GM21528 (cell line): Measurements from ENCODE around the gene NEMP1.
"Not testable (repeated sequence)": the region's sequence is repeated elsewhere in the genome, so short reads cannot be mapped to it uniquely, and the experiment has no call there.

Source experiments
- ATAC-seq: cut with Tn5 transposase; IDR thresholded peaks from one replicate; pipeline ENCODE4 v1.9.1; 2021; ENCODE audit warnings: mild to moderate bottlenecking, moderate library complexity; ENCODE audit not compliant: unreplicated experiment, low FRiP score

NEMP1 gene, protein sequence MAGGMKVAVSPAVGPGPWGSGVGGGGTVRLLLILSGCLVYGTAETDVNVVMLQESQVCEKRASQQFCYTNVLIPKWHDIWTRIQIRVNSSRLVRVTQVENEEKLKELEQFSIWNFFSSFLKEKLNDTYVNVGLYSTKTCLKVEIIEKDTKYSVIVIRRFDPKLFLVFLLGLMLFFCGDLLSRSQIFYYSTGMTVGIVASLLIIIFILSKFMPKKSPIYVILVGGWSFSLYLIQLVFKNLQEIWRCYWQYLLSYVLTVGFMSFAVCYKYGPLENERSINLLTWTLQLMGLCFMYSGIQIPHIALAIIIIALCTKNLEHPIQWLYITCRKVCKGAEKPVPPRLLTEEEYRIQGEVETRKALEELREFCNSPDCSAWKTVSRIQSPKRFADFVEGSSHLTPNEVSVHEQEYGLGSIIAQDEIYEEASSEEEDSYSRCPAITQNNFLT

DNA sequence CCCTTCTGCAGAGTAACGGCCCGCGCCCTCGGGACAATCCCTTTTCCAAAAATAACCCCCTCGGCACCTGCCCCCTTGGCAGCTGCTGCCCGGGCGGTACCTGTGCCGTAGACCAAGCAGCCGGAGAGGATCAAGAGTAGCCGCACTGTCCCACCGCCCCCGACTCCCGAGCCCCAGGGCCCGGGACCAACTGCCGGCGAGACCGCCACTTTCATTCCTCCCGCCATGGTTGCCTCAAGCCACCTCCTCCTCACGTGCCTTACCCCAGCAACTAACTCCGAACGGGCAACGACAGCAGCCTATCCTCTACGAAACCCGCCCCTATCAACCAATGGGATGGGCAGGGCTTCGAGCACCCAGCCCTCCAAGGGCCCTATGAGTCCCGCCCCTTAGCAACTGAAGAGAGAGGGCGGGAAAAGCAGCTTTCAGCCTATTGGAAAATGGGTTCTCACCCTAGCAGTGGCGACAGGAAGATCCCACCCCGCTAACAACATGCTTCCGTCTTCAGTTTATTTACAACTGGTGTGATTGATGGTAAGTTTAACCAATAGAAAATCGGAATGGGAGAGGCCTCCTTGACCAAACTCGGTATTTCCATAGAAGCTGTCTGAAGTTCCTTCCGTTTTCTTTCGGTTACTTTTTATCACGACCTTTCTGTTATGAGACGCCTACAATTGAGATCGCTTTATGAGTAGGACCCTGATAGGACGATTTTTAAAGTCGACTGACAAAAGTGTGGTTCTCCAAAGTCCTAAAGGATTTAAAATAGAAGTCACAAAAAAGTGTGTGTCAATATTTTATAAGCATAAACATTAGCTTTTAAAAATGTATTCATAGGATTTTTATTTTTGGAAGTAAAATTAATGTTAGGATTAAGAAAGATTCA, at the start of gene NEMP1:
Gene NEMP1, minus strand, starts transcription at position 273 of the 886 bp plus-strand sequence. Its CDS starts 46 bp downstream, at position 227.
- peak; percentile 97 for ATAC-seq

DNA sequence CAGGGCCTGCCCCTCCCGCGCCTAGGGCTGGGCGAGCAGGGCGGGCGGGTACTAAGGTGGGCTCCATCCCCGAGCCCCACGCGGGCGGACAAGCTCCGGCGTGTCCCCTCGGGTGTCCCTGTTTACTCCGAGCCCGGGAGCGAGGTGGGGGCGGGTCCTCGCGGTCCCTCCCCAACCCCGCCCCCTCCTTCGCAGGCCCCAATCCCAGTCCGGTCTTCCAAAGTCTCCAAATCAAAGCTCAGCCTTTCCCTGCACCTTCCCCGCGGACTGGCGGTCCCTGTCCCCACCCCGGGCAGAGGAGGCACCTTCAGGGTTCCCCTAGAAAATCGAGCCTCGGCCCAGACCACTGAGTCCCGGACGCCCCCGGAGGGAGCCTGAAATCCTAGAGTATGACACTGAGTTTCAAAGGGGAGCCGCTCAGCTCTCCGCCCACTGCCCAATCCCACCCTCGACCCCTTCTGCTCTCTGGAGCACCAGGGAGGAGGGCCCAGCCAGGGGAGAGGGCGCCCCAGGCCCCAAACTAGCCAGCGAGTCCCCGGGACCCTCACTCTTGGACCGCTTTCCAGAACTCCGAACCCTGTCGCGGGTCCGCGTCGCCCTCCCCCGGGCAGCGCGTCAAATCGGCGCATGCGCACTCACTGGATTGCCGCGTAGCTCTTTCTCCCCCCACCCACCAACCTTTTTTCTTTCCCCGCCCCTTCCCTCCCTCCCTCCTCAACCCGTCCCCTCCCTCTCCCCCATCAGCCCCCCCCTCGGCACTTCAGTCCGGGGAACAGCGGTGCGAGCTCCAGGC, 49.3 kb upstream of the NEMP1 start, which contains the start of gene LRP1:
Gene LRP1, plus strand, starts transcription at position 758 of the 793 bp plus-strand sequence. CDS start 482 bp downstream, outside the sequence.
- ATAC-seq: no peak

DNA sequence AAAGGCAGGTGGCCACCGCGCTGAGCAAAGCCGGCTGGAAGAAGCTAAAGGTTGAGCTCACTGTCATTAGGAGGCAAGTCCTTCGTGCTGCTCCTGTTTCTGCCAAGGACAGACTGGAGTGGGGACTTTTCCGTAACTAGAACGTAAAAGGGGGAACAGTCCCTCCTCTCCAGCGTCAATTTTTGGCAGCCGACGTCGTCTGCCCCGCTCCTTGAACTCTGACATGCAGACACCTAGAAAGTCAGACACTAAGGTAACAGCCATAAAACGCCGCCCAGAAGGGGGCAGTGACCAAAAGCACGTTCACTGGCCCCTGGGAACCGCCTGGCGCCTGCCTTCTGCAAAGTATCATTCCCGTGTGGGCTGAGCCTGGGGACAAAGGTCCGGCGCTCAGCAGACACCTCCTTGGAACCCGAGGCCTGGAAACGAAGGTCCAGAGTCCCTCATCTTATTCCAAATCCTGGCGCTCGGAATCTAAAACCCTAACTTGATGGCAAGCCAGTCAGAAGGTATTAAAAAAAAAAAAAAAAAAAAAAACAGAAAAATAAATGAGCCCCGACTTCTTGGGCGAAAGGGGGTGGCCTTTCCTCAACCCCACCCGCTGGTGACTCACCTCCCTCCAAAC, 48.6 kb upstream of the NEMP1 start:
- no peak for ATAC-seq

DNA sequence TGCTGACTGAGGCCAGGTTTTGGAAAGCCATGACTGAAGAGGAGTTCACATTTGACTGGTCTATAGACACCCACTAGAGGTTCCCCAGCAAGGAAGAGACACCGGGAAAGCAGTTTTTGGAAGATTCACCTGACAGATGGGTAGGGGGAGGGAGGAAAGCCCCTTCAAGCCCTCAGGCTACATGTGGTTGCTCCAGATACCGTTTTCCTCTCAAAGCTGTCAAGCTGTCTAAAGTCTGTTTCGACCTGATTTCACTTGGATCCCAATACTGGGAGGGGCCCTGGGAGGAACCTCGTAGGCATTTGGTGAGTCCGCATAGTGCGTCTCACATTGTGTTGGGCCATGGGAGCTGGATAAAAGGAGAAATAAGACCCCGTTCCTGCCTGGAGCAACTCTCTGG, 48.0 kb upstream of the NEMP1 start:
- ATAC-seq: no peak

DNA sequence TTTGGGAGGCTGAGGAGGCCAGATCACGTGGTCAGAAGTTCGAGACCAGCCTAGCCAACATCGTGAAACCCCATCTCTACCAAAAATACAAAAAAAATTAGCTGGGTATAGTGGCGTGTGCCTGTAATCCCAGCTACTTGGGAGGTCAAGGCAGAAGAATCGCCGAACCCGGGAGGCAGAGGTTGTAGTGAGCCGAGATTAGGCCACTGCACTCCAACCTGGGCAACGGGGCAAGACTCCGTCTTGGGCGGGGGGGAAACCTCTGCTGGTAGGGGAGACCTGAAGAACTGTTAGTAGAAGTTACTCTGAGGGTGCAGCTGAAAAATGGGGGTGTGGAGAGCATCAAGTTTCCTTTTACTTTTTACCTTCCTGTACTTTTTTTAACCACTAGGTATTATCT, 47.5 kb upstream of the NEMP1 start:
- no peak for ATAC-seq

DNA sequence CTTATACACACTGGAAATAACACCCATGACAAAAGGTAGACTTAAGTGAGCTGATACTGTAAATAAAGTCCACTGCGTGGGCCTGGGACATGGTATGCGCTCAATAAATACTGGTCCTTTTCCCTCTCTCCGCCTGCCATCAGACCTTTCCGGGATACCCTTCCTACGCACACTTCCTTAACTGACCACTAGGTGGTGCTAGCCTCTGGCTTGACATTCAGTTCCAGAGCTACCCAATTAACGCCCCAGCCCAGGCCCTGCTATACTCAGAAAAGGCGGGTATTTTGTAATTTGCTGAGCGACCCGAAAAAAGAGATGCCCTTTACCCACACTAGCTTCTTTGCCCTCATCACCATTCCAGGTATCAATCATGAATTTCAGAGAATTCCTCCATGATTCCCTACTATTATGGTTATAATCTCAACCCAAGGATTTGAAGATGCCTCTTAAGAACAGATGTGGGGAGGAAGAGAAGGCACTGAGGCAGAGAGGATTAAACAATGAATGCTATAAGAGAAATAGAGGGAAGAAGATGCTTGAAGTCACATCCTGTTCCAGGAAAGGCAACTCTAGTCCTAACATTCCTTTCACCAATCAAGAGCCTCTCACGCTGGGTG, 45.8 kb upstream of the NEMP1 start:
- ATAC-seq: no peak

DNA sequence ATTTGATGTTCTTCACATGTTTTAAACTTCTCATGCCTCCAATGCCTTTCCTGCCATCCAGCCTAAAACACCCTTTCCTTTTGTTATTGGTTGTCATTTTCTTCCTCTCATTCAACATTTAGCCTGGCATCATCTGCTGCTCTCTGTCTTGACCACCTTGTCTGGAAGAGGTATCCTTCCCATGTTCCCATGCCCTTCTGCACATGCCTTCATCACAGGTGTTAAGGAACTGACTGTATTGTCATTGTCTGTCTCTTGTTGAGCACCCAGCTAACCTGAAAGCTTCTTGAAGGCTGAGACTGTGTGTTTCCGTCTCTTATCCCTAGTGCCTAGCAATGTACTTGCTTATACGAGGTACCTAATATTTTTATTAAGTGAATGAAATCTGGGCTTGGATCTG, 45.2 kb upstream of the NEMP1 start:
- no peak for ATAC-seq

DNA sequence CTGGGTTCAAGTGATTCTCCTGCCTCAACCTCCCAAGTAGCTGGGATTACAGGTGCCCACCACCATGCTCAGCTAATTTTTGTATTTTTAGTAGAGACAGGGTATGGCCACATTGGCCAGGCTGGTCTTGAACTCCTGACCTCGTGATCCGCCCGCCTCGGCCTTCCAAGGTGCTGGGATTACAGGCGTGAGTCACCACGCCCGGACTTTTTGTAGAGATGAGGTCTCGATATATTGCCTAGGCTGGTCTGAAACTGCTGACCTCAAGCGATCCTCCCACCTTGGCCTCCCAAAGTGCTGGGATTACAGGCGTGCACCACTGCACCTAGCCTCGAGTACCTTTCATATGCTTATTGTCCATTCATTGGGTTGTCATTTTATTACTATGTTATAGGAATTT, 42.1 kb upstream of the NEMP1 start:
- not testable (repeated sequence) for ATAC-seq

DNA sequence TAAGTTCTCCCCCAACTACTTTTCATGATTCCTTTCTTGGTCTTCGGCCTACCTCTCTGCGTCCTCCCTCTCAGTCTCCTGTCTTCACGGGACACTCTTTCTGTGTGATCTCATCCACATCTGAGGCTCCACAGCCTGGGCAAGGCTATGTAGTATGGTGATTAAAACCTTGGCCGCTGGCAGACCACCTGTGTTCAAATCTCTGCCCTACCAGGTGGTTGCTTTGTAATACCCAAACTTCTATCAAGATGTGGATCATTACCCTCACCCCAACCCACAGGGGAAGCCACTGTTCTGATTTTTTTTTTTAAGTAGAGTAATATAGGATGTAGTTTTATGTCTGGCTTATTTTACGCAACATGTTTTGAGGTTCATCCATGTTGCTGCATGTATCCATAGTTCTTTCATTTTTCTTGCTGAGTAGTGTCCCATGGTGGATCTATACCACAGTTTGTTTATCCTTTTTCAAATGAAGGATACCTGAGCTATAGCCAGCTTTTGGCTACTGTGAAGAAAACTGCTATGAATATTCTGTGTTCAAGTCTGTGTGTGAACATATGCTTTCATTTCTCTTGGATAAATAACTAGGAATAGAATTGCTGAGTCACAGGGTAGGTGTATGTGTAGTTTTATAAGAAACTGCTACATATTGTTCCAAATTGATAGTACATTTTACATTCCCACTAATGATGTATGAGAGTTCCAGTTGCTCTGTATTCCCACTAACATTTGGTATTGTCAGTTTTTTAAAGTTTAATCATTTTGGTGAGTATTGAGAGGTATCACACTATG, 40.9 kb upstream of the NEMP1 start:
- ATAC-seq: no peak

DNA sequence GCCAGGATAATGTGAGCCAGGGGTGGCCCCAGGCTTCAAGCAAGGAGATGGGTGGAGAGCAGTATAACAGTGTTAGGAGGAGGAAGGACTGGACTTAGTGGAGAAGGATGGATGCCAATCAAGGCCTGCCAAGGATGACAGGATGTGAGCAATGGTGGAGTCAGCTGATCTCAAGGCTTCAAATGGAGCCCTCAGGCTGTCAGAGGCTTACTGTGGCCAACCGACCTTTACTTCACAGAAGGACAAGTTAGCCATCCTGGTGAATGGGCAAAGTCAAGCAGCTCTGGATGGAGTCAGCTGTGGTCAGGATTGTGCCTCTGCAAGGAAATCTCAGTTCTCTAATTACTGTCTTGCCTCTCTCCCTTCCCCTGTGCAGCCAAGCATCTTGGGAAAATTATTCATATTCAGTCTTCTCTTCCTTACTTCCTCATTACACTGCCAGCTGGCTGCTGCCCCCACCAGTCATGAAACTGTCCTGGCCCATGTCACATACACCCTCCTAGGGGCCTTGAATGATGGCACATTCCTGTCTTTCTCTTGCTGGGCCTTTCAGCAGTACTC, 40.2 kb upstream of the NEMP1 start:
- ATAC-seq: no peak

DNA sequence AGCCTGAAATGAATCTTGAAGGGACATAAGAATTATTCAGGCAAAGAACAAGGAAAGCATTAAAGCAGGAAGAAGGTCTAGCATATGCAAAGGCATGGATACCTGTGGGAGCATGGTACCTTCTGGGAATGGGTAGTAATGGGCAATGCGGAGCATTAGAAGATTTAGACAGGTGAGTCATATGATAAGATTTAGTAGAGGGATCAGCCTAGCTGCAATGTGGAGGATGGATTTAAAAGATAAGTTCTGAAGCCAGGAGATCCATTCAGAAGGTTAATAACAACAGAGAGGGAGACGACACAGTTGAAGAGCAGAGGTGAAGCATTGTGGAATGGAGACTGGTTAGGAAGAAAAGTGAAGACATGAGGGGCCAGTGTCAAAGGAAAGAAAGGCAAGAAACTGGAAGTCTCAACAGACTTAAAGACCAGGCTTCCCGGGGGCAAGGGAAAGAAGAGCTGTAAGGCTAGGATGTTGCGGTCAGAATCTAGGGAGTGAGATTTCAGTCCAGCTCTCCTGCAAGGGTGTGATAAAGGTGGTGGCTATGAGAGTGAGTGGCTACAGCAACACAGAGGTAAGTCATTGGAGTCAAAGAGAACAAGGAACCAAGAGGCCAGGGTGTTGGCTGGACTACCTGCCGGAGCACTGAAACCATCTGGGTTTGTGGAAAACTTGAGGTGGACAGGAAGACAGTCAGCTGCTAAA, 38.1 kb upstream of the NEMP1 start:
- no peak for ATAC-seq

DNA sequence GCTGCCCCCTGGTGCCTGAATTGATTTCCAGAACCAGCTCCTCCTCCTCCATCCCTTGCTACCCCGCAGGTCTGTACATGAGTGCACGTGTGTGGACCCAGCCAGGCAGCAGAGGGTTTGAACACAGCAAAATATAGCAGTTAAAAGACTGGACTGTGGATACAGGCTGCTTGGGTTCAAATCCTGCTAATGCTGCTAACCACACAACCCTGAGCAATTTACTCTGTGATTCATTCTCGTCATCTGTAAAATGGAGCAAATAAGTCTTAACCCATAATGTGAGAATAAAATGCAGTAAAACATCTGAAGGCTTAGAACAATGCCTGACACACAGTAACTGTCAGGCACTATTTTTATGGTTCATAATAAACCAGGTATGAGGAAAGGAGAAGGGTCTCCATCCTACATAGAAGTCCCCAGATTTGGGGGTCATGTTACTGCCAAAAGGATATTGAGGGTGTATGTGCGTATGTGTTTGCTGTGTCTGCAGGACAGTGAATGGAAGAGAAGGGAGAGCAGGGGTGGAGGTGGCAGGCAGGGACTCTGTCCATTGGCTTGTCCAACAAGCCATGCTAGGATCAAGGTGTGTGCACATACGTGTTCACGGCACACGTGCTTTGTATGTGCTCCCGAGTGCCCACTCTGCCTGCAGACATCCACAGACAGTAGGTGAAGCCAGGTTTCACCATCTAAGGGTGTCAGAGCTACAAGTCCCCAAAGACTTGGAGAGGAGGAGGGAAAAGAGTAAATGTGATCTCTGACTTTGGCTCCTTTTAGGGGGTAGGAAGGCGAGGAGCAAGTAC, 34.1 kb upstream of the NEMP1 start:
- ATAC-seq: no peak

DNA sequence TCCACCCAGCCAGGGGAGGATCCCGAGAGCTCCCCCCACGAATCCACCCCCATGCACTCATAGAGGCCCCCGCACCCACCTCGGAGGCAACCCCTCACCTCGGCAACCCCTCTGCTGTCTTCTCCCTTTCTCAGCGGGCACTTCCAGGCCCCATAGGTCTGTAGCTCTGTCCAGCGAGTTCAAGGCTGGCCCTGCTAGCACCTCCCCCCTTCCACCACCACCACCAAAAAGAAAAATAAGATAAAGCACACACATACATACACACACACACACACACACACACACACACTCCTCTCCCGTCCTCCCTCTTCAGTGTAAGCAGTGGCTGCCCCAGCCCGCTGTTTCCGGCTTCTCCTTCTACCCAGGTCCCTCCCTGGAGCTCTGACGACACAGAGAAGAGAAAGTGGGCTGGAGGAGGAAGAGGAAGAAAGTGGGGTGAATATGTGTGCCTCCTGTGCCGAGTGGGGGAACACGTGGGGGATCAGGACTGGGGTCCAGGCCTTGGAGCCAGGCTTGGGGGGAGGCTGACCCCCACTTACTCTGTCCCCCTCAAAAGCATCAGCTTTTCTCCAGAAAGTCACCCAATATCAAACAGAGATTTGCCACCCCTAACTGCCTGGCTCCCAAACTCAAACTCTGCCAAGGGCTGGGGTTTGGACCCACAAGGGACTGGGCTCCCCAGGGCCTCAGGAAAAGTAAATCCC, 32.6 kb upstream of the NEMP1 start, which contains the start of gene STAT6:
Gene STAT6, minus strand, starts transcription at position 332 of the 704 bp plus-strand sequence. CDS start 3,084 bp downstream, outside the sequence.
- ATAC-seq: peak; percentile 47

DNA sequence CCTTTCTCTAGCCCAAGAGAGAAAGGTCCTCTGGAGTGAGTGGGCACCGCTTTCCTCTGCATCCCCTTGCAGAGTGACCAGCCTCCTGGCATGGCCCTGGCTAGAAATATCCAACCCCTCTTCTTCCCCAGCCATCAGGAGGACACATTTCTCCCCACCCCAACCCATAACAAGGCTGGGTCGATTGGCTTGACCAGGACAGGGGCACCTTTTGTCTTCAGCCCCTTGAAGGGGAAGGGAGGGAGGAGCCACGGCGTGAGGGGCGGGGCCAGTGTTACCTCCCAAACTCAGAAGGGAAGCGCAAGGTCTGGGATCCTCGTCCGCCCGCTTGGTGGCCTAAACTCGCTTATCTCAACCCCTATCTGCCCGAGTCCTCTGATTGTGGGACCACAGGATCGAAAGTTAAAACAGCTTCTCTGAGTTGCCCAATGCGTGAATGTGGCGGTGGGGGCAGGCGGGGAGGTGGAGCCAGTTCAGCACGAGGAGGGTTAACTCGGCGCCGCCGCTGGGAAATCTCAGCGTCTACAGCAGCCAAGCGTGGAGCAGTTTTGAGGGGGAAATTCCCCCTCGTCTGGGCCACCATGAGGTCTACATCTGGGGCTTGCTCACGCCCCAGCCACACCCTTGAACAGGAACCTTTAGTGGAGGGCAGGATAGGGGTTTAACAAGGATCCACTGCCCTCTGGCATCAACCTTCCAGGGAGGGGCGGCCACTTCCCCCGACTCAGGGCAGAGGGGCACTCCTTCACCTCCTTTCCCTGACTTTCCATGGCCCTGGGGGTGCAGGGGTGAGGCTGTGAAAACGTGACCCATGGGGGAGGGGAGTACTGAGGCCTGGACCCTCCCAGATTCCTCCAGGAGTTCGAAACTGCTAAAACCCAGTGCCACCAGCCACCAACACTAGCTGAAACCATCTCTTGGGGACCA, 31.8 kb upstream of the NEMP1 start:
- ATAC-seq: peak; percentile 42
